GM19467 (cell line): ENCODE results near the gene CFAP77.
"Not testable (repeated sequence)": the region's sequence is repeated elsewhere in the genome, so short reads cannot be mapped to it uniquely, and the experiment has no call there.

Source experiments
- ATAC-seq: cut with Tn5 transposase; IDR thresholded peaks from one replicate; pipeline ENCODE4 v1.9.1; 2021; ENCODE audit warnings: mild to moderate bottlenecking, moderate library complexity; ENCODE audit not compliant: unreplicated experiment

The CFAP77 gene

GRCh38 chr9:132543960-132544359 is 133.9 kb downstream of the CFAP77 start:
- ATAC-seq = no peak

GRCh38 chr9:132545578-132545977 is 135.6 kb downstream of the CFAP77 start:
- no peak for ATAC-seq

- no peak for ATAC-seq
These were observed 136.4 kb downstream of the CFAP77 start for GRCh38 chr9:132546148-132547051.

GRCh38 chr9:132547052-132547431 is 137.0 kb downstream of the CFAP77 start:
- no peak for ATAC-seq

GRCh38 chr9:132547436-132547835 is 137.4 kb downstream of the CFAP77 start:
- ATAC-seq = no peak

GRCh38 chr9:132547976-132548730 is 138.1 kb downstream of the CFAP77 start:
- no peak for ATAC-seq

GRCh38 chr9:132548751-132549640 is 139.0 kb downstream of the CFAP77 start:
- ATAC-seq = no peak

- no peak for ATAC-seq
These were observed 141.5 kb downstream of the CFAP77 start for GRCh38 chr9:132551556-132551955.

GRCh38 chr9:132552041-132552440 is 142.0 kb downstream of the CFAP77 start:
- ATAC-seq = no peak

GRCh38 chr9:132554755-132555154 is 144.7 kb downstream of the CFAP77 start:
- ATAC-seq = no peak

GRCh38 chr9:132555528-132555927 is 145.5 kb downstream of the CFAP77 start:
- ATAC-seq = no peak

- ATAC-seq = no peak
These were observed 146.2 kb downstream of the CFAP77 start for GRCh38 chr9:132556235-132556634.

GRCh38 chr9:132556714-132557113 is 146.7 kb downstream of the CFAP77 start:
- ATAC-seq = no peak

- no peak for ATAC-seq
These were observed 147.1 kb downstream of the CFAP77 start for GRCh38 chr9:132557159-132557558.

GRCh38 chr9:132559711-132560110 is 149.7 kb downstream of the CFAP77 start:
- no peak for ATAC-seq

- ATAC-seq = no peak
These were observed 150.7 kb downstream of the CFAP77 start for GRCh38 chr9:132560616-132561202.

GRCh38 chr9:132562306-132562573 is 152.2 kb downstream of the CFAP77 start:
- no peak for ATAC-seq

- no peak for ATAC-seq
These were observed 154.5 kb downstream of the CFAP77 start for GRCh38 chr9:132564526-132564925.

- not testable (repeated sequence) for ATAC-seq
These were observed 158.8 kb downstream of the CFAP77 start for GRCh38 chr9:132568787-132569186.

- no peak for ATAC-seq
These were observed 162.0 kb downstream of the CFAP77 start for GRCh38 chr9:132571806-132572600.
